Measurements from ENCODE around the gene BRCC3.

DNA sequence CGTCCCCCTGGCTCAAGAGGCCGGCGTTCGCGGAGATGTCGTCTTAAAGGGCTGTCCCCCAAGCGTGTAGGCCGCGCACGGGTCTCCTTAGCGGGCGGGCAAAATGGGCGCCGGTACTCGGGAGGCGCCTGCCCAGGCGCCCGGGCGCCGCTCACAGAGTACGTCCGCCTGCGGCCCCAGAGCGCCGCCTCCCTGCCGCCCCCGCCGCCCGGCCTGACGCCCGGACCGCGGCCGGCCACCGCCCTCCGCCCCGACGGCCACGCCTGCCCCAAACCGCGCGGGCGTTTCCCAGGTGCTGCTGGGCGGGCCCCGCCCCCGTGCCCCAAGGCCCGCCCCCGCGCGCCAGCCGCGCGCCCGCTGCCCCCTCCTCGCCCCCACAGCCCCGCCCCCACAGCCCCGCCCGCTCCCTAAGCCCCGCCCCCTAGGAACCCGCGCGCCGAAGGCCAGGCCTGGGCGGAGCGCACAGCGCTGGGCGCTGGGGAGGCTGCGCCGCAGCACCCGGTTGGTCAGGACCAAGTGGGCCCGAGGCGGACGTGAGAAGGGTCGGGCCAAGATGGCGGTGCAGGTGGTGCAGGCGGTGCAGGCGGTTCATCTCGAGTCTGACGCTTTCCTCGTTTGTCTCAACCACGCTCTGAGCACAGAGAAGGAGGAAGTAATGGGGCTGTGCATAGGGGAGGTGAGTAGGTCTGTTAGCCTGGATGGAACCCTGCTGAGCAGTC is at the start of gene BRCC3, which contains the start of the genes CMC4 and MTCP1:
- no peak for TF ChIP-seq SPI1 (IDR thresholded peaks at IDR 0.05; ENCODE audit: borderline replicate concordance, low read depth)
- TF ChIP-seq, protein P1, sequence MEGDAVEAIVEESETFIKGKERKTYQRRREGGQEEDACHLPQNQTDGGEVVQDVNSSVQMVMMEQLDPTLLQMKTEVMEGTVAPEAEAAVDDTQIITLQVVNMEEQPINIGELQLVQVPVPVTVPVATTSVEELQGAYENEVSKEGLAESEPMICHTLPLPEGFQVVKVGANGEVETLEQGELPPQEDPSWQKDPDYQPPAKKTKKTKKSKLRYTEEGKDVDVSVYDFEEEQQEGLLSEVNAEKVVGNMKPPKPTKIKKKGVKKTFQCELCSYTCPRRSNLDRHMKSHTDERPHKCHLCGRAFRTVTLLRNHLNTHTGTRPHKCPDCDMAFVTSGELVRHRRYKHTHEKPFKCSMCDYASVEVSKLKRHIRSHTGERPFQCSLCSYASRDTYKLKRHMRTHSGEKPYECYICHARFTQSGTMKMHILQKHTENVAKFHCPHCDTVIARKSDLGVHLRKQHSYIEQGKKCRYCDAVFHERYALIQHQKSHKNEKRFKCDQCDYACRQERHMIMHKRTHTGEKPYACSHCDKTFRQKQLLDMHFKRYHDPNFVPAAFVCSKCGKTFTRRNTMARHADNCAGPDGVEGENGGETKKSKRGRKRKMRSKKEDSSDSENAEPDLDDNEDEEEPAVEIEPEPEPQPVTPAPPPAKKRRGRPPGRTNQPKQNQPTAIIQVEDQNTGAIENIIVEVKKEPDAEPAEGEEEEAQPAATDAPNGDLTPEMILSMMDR (IDR thresholded peaks at IDR 0.05; ENCODE audit: insufficient read depth, low read length), result no peak
- TF ChIP-seq POLR2AphosphoS5 (IDR thresholded peaks at IDR 0.05; ENCODE audit: low read depth), result peak; percentile 75
- TF ChIP-seq, protein P2, sequence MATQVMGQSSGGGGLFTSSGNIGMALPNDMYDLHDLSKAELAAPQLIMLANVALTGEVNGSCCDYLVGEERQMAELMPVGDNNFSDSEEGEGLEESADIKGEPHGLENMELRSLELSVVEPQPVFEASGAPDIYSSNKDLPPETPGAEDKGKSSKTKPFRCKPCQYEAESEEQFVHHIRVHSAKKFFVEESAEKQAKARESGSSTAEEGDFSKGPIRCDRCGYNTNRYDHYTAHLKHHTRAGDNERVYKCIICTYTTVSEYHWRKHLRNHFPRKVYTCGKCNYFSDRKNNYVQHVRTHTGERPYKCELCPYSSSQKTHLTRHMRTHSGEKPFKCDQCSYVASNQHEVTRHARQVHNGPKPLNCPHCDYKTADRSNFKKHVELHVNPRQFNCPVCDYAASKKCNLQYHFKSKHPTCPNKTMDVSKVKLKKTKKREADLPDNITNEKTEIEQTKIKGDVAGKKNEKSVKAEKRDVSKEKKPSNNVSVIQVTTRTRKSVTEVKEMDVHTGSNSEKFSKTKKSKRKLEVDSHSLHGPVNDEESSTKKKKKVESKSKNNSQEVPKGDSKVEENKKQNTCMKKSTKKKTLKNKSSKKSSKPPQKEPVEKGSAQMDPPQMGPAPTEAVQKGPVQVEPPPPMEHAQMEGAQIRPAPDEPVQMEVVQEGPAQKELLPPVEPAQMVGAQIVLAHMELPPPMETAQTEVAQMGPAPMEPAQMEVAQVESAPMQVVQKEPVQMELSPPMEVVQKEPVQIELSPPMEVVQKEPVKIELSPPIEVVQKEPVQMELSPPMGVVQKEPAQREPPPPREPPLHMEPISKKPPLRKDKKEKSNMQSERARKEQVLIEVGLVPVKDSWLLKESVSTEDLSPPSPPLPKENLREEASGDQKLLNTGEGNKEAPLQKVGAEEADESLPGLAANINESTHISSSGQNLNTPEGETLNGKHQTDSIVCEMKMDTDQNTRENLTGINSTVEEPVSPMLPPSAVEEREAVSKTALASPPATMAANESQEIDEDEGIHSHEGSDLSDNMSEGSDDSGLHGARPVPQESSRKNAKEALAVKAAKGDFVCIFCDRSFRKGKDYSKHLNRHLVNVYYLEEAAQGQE (IDR thresholded peaks at IDR 0.05; ENCODE audit: insufficient replicate concordance, low read depth), result peak; percentile 23
- TF ChIP-seq GABPA (IDR thresholded peaks at IDR 0.05; ENCODE audit: low read depth), result no peak

All from HL-60 (cell line).